GM19351 (cell line): ENCODE results near the gene SEPTIN10.

Experiments used
- ATAC-seq: cut with Tn5 transposase; IDR thresholded peaks from one replicate; pipeline ENCODE4 v1.9.1; 2021; ENCODE audit warnings: mild to moderate bottlenecking, moderate library complexity; ENCODE audit not compliant: unreplicated experiment

SEPTIN10 gene

DNA sequence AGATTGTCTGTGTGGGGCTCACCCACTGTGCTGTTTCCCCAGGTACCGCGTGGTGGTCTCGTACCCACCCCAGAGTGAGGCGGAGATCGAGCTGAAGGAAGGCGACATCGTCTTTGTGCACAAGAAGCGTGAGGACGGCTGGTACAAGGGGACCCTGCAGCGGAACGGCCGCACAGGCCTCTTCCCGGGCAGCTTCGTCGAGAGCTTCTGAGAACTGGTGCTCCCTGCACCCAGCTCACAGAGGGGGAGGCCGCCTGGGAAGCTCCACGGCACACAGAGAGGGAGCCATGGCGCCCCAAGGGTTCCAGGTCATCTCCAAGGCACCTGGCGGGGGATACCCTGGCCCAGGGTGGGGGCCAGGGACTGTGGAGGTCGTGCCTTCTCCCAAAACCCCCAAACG, 112.3 kb downstream of the SEPTIN10 start:
- ATAC-seq, result no peak

DNA sequence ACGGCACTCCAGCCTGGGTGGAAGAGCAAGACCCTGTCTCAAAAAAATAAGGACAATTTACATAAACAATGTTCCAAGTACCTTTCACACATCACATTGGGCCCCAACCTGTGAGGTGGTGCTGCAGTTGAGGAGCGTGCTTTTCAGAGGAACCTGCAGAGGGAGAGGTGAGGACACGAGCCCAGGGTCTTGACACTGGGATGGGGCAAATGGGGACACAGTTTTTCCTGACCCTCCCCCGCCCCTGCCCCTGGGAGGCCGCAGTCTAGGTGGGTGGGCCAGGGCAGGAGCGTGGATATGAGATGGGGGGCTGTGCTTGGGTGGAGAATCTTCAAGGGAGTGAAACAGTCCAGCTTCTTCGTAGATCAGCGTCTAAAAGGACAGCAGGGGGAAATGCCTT, 112.9 kb downstream of the SEPTIN10 start:
- no peak for ATAC-seq

DNA sequence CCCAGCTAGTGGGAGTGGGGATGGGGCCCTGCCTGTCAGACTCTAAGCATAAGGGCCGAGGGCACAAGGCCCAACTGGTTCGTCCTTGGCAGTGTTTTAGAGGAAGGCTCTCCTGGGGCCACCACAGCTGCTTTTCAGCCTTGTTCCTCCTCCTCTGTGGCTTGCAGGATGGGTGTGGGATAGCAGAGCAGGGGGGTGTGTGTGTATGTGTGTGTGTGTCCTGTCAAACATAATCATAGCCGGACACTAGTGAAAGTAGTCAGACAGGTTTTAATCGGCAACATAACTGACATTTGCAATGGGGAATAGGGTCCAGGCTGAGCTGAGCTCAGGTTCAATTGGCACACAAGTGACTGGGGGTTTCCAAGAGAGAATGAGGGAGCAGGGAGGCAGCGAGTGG, 114.2 kb downstream of the SEPTIN10 start:
- ATAC-seq, result no peak

DNA sequence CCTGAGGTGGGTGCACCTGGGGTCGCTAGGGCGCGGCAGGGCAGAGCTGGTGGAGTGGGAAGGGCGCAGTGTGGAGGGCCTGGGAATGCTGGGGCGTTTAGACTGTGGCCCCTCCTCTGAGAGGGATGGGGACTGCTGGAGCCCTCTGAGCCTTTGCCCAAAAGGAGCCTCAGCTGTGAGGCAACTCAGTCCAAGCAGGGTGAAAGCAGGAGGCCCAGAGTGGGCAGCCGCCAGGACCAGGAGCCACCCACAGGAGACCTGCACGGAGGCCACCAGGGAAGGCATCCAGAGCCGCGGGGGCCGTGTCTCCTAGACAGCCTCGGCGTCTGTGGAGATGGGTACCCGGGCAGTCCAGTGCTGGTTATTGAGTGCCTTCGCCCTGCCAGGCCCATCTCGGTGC, 114.9 kb downstream of the SEPTIN10 start:
- ATAC-seq, result no peak

DNA sequence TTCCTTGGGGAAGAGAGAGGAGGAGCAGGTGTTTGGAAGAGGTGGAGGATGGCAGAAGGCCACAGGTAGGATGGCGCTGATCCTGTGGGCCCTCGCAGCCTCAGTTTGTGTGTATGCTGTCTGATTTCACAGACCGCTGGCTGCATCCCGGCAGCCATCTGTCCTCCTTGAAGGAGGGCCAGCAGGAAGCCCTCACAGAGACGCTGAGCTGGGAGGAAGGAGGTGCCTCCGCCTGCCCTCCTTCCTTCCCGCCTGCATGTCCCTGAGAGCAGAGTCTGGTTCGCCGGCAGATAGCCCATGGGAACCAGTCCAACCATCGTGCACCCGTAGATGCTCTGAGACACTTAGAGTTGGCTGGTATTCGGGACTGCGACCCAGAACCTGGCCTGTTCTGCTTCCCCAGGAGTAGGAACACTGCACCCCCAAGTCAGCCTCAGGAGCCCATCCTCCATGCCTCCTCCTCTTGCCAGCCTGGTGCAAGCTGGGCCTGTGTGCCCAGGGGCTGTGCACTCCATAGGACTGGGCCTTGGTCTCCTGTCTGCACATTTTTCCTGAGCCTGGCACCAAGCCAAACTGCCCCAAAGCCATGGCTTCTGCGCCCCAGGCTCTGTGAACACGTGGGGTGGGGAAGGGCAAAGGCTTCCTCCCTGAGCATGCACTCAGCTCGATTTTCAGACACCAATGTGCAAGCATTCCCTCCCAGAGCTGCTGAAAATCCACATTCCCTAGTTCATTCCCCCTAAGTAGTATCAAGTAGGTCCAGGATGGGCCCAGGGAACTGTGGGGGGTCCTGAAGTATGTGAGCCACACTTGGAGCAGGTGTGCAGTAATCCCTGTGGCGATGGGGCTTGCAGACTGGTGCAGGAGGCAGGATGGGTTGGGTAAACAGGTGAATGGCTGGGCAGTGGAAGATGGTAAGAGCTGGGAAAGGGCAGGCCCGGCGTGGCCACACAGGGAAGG, 115.6 kb downstream of the SEPTIN10 start:
- ATAC-seq, result no peak

DNA sequence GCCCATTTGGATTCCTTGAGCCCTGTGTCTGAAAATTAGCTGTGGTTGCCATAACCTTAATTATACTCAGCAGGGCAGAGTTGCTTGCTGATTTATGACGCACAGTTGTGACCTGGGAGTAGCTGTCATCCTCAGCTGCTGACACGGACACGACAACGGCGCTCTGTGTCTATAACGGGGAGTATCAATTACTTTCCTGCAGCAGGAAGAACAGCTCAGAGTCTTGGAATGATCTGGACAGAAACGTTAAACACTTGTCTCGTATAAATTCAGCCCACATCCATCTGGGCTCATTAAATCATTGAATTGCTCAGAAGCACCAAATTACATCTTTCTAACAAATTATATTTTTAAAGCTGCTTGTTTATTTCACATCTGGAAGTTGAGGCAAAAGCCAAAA, 116.3 kb downstream of the SEPTIN10 start:
- ATAC-seq, result no peak

DNA sequence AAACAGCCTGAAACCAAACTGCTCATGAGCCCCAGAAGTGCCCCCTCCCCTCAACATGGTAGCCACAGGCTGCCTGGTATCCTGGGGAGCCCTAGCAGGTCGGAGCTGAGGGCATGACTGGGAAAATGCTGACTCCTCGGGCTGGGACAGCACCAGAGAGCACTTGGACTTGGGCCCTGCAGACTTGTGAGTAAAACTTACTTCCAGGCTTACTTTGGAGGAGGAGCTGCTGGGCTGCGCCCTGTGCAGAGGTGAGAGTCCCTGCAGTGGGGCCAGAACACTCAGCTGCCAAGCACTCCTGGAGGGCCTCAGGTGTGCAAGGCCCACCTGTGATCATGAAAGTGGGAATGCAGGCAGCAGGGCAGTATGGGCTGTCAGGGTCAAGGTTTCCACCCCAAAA, 119.4 kb downstream of the SEPTIN10 start:
- no peak for ATAC-seq

DNA sequence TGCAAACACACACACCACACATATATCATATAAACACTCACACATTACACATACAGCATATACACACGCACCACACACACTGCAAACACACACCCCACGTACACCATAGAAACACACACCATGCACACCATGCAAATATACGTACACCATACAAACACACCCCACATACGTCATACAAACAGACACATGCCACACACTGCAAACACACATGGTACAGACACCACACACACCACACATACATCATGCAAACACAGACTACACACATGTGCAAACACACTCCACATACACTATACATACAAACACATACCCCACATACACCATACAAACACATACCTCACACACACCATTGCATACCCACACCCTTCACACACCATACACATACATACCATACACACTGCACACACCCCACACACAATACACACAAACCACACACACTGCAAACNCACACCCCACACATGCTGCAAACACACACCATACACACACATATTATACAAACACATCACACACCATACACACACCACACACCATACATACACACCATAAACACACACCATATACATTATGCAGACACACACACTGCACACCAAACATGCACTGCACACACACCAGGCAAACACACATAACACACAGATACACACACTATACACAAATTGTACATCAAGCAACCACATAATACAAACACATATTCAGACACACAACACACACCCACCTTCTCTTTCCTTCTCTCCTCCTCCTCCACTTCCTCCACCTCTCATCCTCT, 120.4 kb downstream of the SEPTIN10 start:
- no peak for ATAC-seq
